GM12878 (cell line): ENCODE measurements around the gene RETNLB. TPM values are rescaled to one million over a fixed set of nuclear protein-coding genes. Genes with fewer than 3 reads are reported as not detected.

Experiments
- ATAC-seq: fragments of 200-7000 bp; cut with Tn5 transposase; 3 replicates; pipeline ENCODE4 v1.9.1; 2020; ENCODE audit warnings: mild to moderate bottlenecking, moderate library complexity
- BruUV-seq: library from RNA; stranded (reverse); fragments of 400-500 nt; replicated peaks from 2 replicates; lab custom pipeline; 2021; lab: Mats Ljungman, UMichigan
- CTCF ChIA-PET: fragments of 300-600 bp; sonication (Branson Sonifier 250); formaldehyde crosslinking; extraction: SDS; loops from one replicate; lab custom pipeline; 2021; ENCODE audit warnings: inconsistent platforms; lab: Yijun Ruan, JAX
- POLR2A ChIA-PET: fragments of 350-600 bp; formaldehyde crosslinking; extraction: SDS; loops from one replicate; lab custom pipeline; 2021; ENCODE audit warnings: inconsistent platforms; lab: Charles Lee
- RAD21 ChIA-PET: fragments of 300-600 bp; sonication (Branson Sonifier 250); formaldehyde crosslinking; loops from one replicate; lab custom pipeline; 2023; ENCODE audit warnings: antibody characterized with exemption; ENCODE audit not compliant: unreplicated experiment; lab: Charles Lee
- SMC1A ChIA-PET: fragments of 300-600 bp; sonication (Branson Sonifier 250); formaldehyde crosslinking; loops from one replicate; lab custom pipeline; 2023; ENCODE audit not compliant: unreplicated experiment, uncharacterized antibody; lab: Charles Lee
- DNase-seq: peaks from one replicate; pipeline ENCODE4 v3.0.0-alpha.2; 2011; ENCODE audit warnings: low read depth, low spot score
- FAIRE-seq: peaks from 3 replicates; lab custom pipeline; 2011; peaks lifted over from hg19 to GRCh38; lab: Jason Lieb, UNC
- H2AFZ ChIP-seq: 2 replicates; pipeline ENCODE4 v1.6.0; 2011; ENCODE audit warnings: low read depth, low read length, control low read depth; ENCODE audit not compliant: control insufficient read depth
- H3K27ac ChIP-seq: 2 replicates; pipeline ENCODE4 v1.5.1; 2011; ENCODE audit warnings: control low read depth; ENCODE audit not compliant: control insufficient read depth, insufficient read depth
- H3K27me3 ChIP-seq, 2 experiments: replicated peaks in 1 of 2; 2 replicates each; pipeline versions ENCODE4 v1.6.0 to v1.6.1; 2011; ENCODE audit warnings: low read length in 1 of 2; ENCODE audit not compliant: control insufficient read depth in 2 of 2, insufficient read depth in 2 of 2
- H3K36me3 ChIP-seq, 2 experiments: 2 replicates each; pipeline ENCODE4 v1.5.1; 2011; ENCODE audit warnings: low read length in 1 of 2; ENCODE audit not compliant: control insufficient read depth in 2 of 2, insufficient read depth in 2 of 2
- H3K4me1 ChIP-seq: 2 replicates; pipeline ENCODE4 v1.6.1; 2011; ENCODE audit warnings: mild to moderate bottlenecking, low read length, moderate library complexity, mixed read lengths; ENCODE audit not compliant: control insufficient read depth, insufficient read depth
- H3K4me2 ChIP-seq: 2 replicates; pipeline ENCODE4 v1.6.0; 2011; ENCODE audit warnings: control low read depth; ENCODE audit not compliant: control insufficient read depth, insufficient read depth
- H3K4me3 ChIP-seq: fragments of 200-600 bp; sonication (generic); 2 replicates; pipeline ENCODE4 v1.5.1; 2016
- H3K79me2 ChIP-seq: 2 replicates; pipeline ENCODE4 v1.6.0; 2011; ENCODE audit warnings: low read length; ENCODE audit not compliant: control insufficient read depth, insufficient read depth
- H3K9ac ChIP-seq: 2 replicates; pipeline ENCODE4 v1.8.0; 2011; ENCODE audit warnings: low read length, control low read depth, mixed read lengths; ENCODE audit not compliant: control insufficient read depth, insufficient read depth
- H3K9me3 ChIP-seq: replicated peaks from 3 replicates; pipeline ENCODE4 v1.5.1; 2011; ENCODE audit warnings: mild to moderate bottlenecking, low read length; ENCODE audit not compliant: control insufficient read depth, insufficient read depth
- H4K20me1 ChIP-seq: 2 replicates; pipeline ENCODE4 v1.6.0; 2011; ENCODE audit not compliant: control insufficient read depth, insufficient read depth
- ASH2L ChIP-seq: fragments of 300-600, 200-600 bp; sonication (generic); IDR thresholded peaks from 2 replicates; pipeline ENCODE4 v1.6.1; 2017; ENCODE audit warnings: low read depth, mild to moderate bottlenecking, borderline replicate concordance
- ATF3 ChIP-seq: IDR thresholded peaks from 2 replicates; pipeline ENCODE4 v1.6.1; 2011; ENCODE audit warnings: low read depth, mild to moderate bottlenecking, low read length, moderate library complexity, borderline replicate concordance; ENCODE audit errors: extremely low read depth
- ATF7 ChIP-seq: fragments of 450-650 bp; IDR thresholded peaks from 2 replicates; pipeline ENCODE4 v1.6.1; 2016; ENCODE audit warnings: low read depth, mild to moderate bottlenecking
- BMI1 ChIP-seq: fragments of 450-650 bp; IDR thresholded peaks from 2 replicates; pipeline ENCODE4 v1.6.1; 2016; ENCODE audit warnings: mild to moderate bottlenecking, moderate library complexity, borderline replicate concordance
- HDGF ChIP-seq: fragments of 450-650 bp; IDR thresholded peaks from 2 replicates; pipeline ENCODE4 v1.6.1; 2016; ENCODE audit warnings: antibody characterized with exemption
- POLR2A ChIP-seq: IDR thresholded peaks from 2 replicates; pipeline ENCODE4 v1.6.1; 2011; ENCODE audit warnings: low read depth, mild to moderate bottlenecking, low read length
- SPI1 ChIP-seq: IDR thresholded peaks from 2 replicates; pipeline ENCODE4 v1.6.1; 2011; ENCODE audit warnings: low read depth, mild to moderate bottlenecking, low read length, moderate library complexity, borderline replicate concordance; ENCODE audit not compliant: insufficient read depth
- SUPT20H ChIP-seq: IDR thresholded peaks from 2 replicates; pipeline ENCODE4 v1.6.1; 2011; ENCODE audit warnings: low read depth, mild to moderate bottlenecking, low read length, moderate library complexity, borderline replicate concordance; ENCODE audit not compliant: control insufficient read depth
- ZNF592 ChIP-seq: fragments of 450-650 bp; IDR thresholded peaks from 2 replicates; pipeline ENCODE4 v1.6.1; 2017; ENCODE audit warnings: mild to moderate bottlenecking, moderate library complexity
- WGBS: methylation state at CpG from one replicate; pipeline ENCODE4 v1.1.6; 2016; ENCODE audit warnings: low lambda C conversion rate; ENCODE audit not compliant: insufficient replicate concordance, insufficient coverage; ENCODE audit errors: missing lambda C conversion rate; 5-methylcytosine and 5-hydroxymethylcytosine counted together
- in situ Hi-C: fragments of 300-500 bp; cut with MboI; formaldehyde crosslinking; loops from 9 replicates; pipeline ENCODE4 v1.14.3; 2018; ENCODE audit warnings: mixed read lengths
- intact Hi-C: fragments of 100-400 bp; cut with micrococcal nuclease; formaldehyde crosslinking; loops from one replicate; pipeline ENCODE4 v1.14.2; 2022; ENCODE audit not compliant: unreplicated experiment
- polyA plus RNA-seq, 11 experiments: library from polyadenylated mRNA; depleted of rRNA in 4 of 11; unstranded in 6 of 11; stranded (reverse) in 5 of 11; fragments of >200 nt; fragmentation: Nextera tagmentation in 4 of 11; fragmentation: Illumina TruSeq in 1 of 11; extraction: Ambion mirVana in 4 of 11; extraction: Trizol in 1 of 11; gene quantifications; 1 replicate in 1 of 11; 2 replicates in 10 of 11; pipeline versions ENCODE4 v1.2.1 to v1.2.3, GENCODE V29; 2011 to 2016; ENCODE audit warnings: inconsistent platforms in 2 of 11, missing spikeins in 2 of 11, low read depth in 1 of 11
- total RNA-seq, 4 experiments: library from RNA; depleted of rRNA in 3 of 4; stranded (reverse); fragments of >200 nt in 3 of 4; fragmentation: Illumina TruSeq in 1 of 4; extraction: Trizol in 1 of 4; gene quantifications; 2 replicates each; pipeline versions ENCODE4 v1.2.1 to v1.2.3, GENCODE V29; 2013 to 2021

The RETNLB gene
- total and polyA plus RNA-seq, 10 of the 15 experiments (the other 5 are each of a cell fraction or from before 2014, with no cell fraction given): not detected

- Histone ChIP-seq H3K27me3 (no peaks in the 10 kb centered on the region), H2AFZ (no peak overlapping the region), H4K20me1 (no peaks in the 10 kb centered on the region), H3K4me1 (no peaks in the 10 kb centered on the region), H3K36me3 (no peaks in the 10 kb centered on the region), H3K9me3 (no peaks in the 10 kb centered on the region), H3K79me2 (no peaks in the 10 kb centered on the region), H3K4me3 (no peak overlapping the region), H3K4me2 (no peak overlapping the region), H3K9ac (no peak overlapping the region), H3K27ac (no peak overlapping the region)
- no peak for TF ChIP-seq SPI1
- TF ChIP-seq POLR2A: no peak
- TF ChIP-seq ATF3: no peak
- no peak for TF ChIP-seq SUPT20H
- no peak for TF ChIP-seq ASH2L
- TF ChIP-seq ATF7: no peak
- TF ChIP-seq BMI1: no peak
- no peak for TF ChIP-seq ZNF592
- TF ChIP-seq HDGF: no peak
- no peak for FAIRE-seq
- BruUV-seq: no TSS peak
- intact Hi-C loops (loop anchor here (10.0 kb wide), 1 partner anchor 46 kb away; no protein-coding TSS in a partner anchor), in situ Hi-C loops (no loop called here)
- POLR2A ChIA-PET: no interaction called here
- RAD21 ChIA-PET: no interaction called here
- no peak for DNase-seq
- no peak for ATAC-seq
- SMC1A ChIA-PET: interaction anchor here (0.6 to 1.2 kb wide), 2 partner anchors 11 to 241 kb away, joined by 3 read pairs; no protein-coding TSS in a partner anchor
- WGBS: 85% methylated on average over 2 of the region's 2 CpGs
- CTCF ChIA-PET: interaction anchor here (1.2 kb wide), 1 partner anchor 142 kb away, joined by 4 read pairs; no protein-coding TSS in a partner anchor
These were observed 37.9 kb downstream of the RETNLB start for GRCh38 chr3:108719178-108719806.
